Measurements from ENCODE around the gene FUOM.

The FUOM gene

GRCh38 chr10:133357285-133358161, at the start of gene FUOM:
Gene FUOM (minus strand): TSS chr10:133358019. CDS start chr10:133358007, 12 bp downstream.
- DNase-seq (ENCODE audit: low spot score), result peak; percentile 99

GRCh38 chr10:133405844-133406527, 48.2 kb upstream of the FUOM start:
- no peak for DNase-seq (ENCODE audit: low spot score)

- no peak for DNase-seq (ENCODE audit: low spot score)
Measured at GRCh38 chr10:133405272-133405671, 47.5 kb upstream of the FUOM start.

- DNase-seq (ENCODE audit: low spot score), result no peak
Measured at GRCh38 chr10:133403784-133404183, 46.0 kb upstream of the FUOM start.

- no peak for DNase-seq (ENCODE audit: low spot score)
Measured at GRCh38 chr10:133403359-133403758, 45.5 kb upstream of the FUOM start.

- no peak for DNase-seq (ENCODE audit: low spot score)
Measured at GRCh38 chr10:133401981-133402725, 44.3 kb upstream of the FUOM start.

GRCh38 chr10:133401500-133401899, 43.7 kb upstream of the FUOM start:
- no peak for DNase-seq (ENCODE audit: low spot score)

GRCh38 chr10:133400624-133401424, 43.0 kb upstream of the FUOM start:
- DNase-seq (ENCODE audit: low spot score), result no peak

- no peak for DNase-seq (ENCODE audit: low spot score)
Measured at GRCh38 chr10:133399123-133399601, 41.3 kb upstream of the FUOM start.

- DNase-seq (ENCODE audit: low spot score), result no peak
Measured at GRCh38 chr10:133397938-133398337, 40.1 kb upstream of the FUOM start.

GRCh38 chr10:133396035-133396624, 38.3 kb upstream of the FUOM start:
- no peak for DNase-seq (ENCODE audit: low spot score)

- no peak for DNase-seq (ENCODE audit: low spot score)
Measured at GRCh38 chr10:133394801-133395221, 37.0 kb upstream of the FUOM start.

- peak; percentile 100 for DNase-seq (ENCODE audit: low spot score)
Measured at GRCh38 chr10:133394064-133394663, 36.3 kb upstream of the FUOM start, which contains the start of gene MTG1. Gene MTG1 (plus strand): TSS chr10:133394157. CDS start chr10:133394221, 64 bp downstream.

GRCh38 chr10:133393401-133394063, 35.7 kb upstream of the FUOM start:
- DNase-seq (ENCODE audit: low spot score), result no peak

GRCh38 chr10:133391761-133392518, 34.1 kb upstream of the FUOM start:
- no peak for DNase-seq (ENCODE audit: low spot score)

- DNase-seq (ENCODE audit: low spot score), result no peak
Measured at GRCh38 chr10:133391249-133391635, 33.4 kb upstream of the FUOM start.

- no peak for DNase-seq (ENCODE audit: low spot score)
Measured at GRCh38 chr10:133390597-133391248, 32.9 kb upstream of the FUOM start.

GRCh38 chr10:133388973-133389818, 31.4 kb upstream of the FUOM start:
- DNase-seq (ENCODE audit: low spot score), result no peak

Data from iPS-NIHi11 (cell line).